Fibroblast of villous mesenchyme (primary cell): ENCODE measurements around the gene NTNG2. TPM values are rescaled to one million over a fixed set of nuclear protein-coding genes. Genes with fewer than 3 reads are reported as not detected.
A peak's percentile ranks its signal among the peaks of the same experiment; 100 is the strongest.

Experiments
- DNase-seq: peaks from one replicate; pipeline ENCODE4 v3.0.0-alpha.2; 2010; ENCODE audit warnings: low read depth
- H3K4me3 ChIP-seq: 2 replicates; pipeline ENCODE4 v1.5.1; 2011; ENCODE audit warnings: low read depth, mild to moderate bottlenecking, low read length
- CTCF ChIP-seq: IDR thresholded peaks from 2 replicates; pipeline ENCODE4 v1.5.1; 2012; ENCODE audit warnings: low read depth, mild to moderate bottlenecking, low read length; ENCODE audit not compliant: insufficient read depth
- total RNA-seq: library from RNA; depleted of rRNA; stranded (reverse); fragments of >200 nt; gene quantifications from 2 replicates; pipeline ENCODE4 v1.2.3, GENCODE V29; 2012

NTNG2 gene
- total RNA-seq, 1 donor, result 0.86 TPM

GRCh38 chr9:132243156-132244074, 81.6 kb downstream of the NTNG2 start:
- no peak overlapping the region for H3K4me3 ChIP-seq
- no peak for DNase-seq
- TF ChIP-seq CTCF, result no peak

GRCh38 chr9:132244582-132245455, 83.0 kb downstream of the NTNG2 start:
- DNase-seq, result peak; percentile 42
- H3K4me3 ChIP-seq, result no peak overlapping the region
- no peak for TF ChIP-seq CTCF

GRCh38 chr9:132245465-132245864, 83.6 kb downstream of the NTNG2 start:
- no peak for TF ChIP-seq CTCF
- no peak overlapping the region for H3K4me3 ChIP-seq

GRCh38 chr9:132247942-132248341, 86.1 kb downstream of the NTNG2 start:
- no peak overlapping the region for H3K4me3 ChIP-seq
- DNase-seq, result no peak
- no peak for TF ChIP-seq CTCF

More at GRCh38 chr9:132245465-132245864, 83.6 kb downstream of the NTNG2 start:
- no peak for DNase-seq

- TF ChIP-seq CTCF, result no peak
- no peak overlapping the region for H3K4me3 ChIP-seq
- no peak for DNase-seq
Measured at GRCh38 chr9:132249123-132249522, 87.3 kb downstream of the NTNG2 start.

- no peak for DNase-seq
- no peak overlapping the region for H3K4me3 ChIP-seq
- no peak for TF ChIP-seq CTCF
Measured at GRCh38 chr9:132249690-132250089, 87.8 kb downstream of the NTNG2 start.
